ENCODE results near the gene IPPK.

Gene IPPK

GRCh38 chr9:92711146-92711545 is 41.2 kb upstream of the IPPK start:
- no peak overlapping the region for H3K4me3 ChIP-seq (ENCODE audit: low read depth, low read length)
- DNase-seq (ENCODE audit: low read depth, low spot score) = peak; percentile 8
- no peak for TF ChIP-seq CTCF (IDR thresholded peaks at IDR 0.05; ENCODE audit: low read depth, low read length)
- in situ Hi-C loops (cut with HindIII; ENCODE audit: low sequenced_read_pairs) = no loop called here

- TF ChIP-seq CTCF (IDR thresholded peaks at IDR 0.05; ENCODE audit: low read depth, low read length) = no peak
- in situ Hi-C loops (cut with HindIII; ENCODE audit: low sequenced_read_pairs) = no loop called here
- DNase-seq (ENCODE audit: low read depth, low spot score) = no peak
- H3K4me3 ChIP-seq (ENCODE audit: low read depth, low read length) = no peak overlapping the region
Observed at GRCh38 chr9:92710368-92710767, 40.4 kb upstream of the IPPK start.

GRCh38 chr9:92709954-92710353 is 40.0 kb upstream of the IPPK start:
- in situ Hi-C loops (cut with HindIII; ENCODE audit: low sequenced_read_pairs) = no loop called here
- DNase-seq (ENCODE audit: low read depth, low spot score) = no peak
- no peak for TF ChIP-seq CTCF (IDR thresholded peaks at IDR 0.05; ENCODE audit: low read depth, low read length)
- H3K4me3 ChIP-seq (ENCODE audit: low read depth, low read length) = no peak overlapping the region

- DNase-seq (ENCODE audit: low read depth, low spot score) = no peak
- no peak overlapping the region for H3K4me3 ChIP-seq (ENCODE audit: low read depth, low read length)
- no peak for TF ChIP-seq CTCF (IDR thresholded peaks at IDR 0.05; ENCODE audit: low read depth, low read length)
- in situ Hi-C loops (cut with HindIII; ENCODE audit: low sequenced_read_pairs) = no loop called here
Observed at GRCh38 chr9:92709240-92709639, 39.3 kb upstream of the IPPK start.

- no peak for DNase-seq (ENCODE audit: low read depth, low spot score)
- in situ Hi-C loops (cut with HindIII; ENCODE audit: low sequenced_read_pairs) = no loop called here
- H3K4me3 ChIP-seq (ENCODE audit: low read depth, low read length) = no peak overlapping the region
- TF ChIP-seq CTCF (IDR thresholded peaks at IDR 0.05; ENCODE audit: low read depth, low read length) = no peak
Observed at GRCh38 chr9:92707530-92707929, 37.6 kb upstream of the IPPK start.

- in situ Hi-C loops (cut with HindIII; ENCODE audit: low sequenced_read_pairs) = no loop called here
- no peak overlapping the region for H3K4me3 ChIP-seq (ENCODE audit: low read depth, low read length)
- DNase-seq (ENCODE audit: low read depth, low spot score) = no peak
- peak; percentile 28 for TF ChIP-seq CTCF (IDR thresholded peaks at IDR 0.05; ENCODE audit: low read depth, low read length)
Observed at GRCh38 chr9:92706218-92706940, 36.4 kb upstream of the IPPK start.
